HCT116 (cell line): ENCODE data around the gene UTS2. TPM values are rescaled to one million over a fixed set of nuclear protein-coding genes. Genes with fewer than 3 reads are reported as not detected.

Experiments used
- ATAC-seq: fragments of 200-7000 bp; cut with Tn5 transposase; 2 replicates; pipeline ENCODE4 v1.9.1; 2020; ENCODE audit warnings: mild to moderate bottlenecking, moderate library complexity
- BruUV-seq: library from RNA; stranded (reverse); fragments of 400-500 nt; replicated peaks from 2 replicates; lab custom pipeline; 2021; lab: Mats Ljungman, UMichigan
- CTCF ChIA-PET: fragments of 300-600 bp; sonication (Branson Sonifier 250); formaldehyde crosslinking; loops from one replicate; lab custom pipeline; 2021; ENCODE audit warnings: antibody characterized with exemption; lab: Charles Lee
- POLR2A ChIA-PET: fragments of 300-600, 350-600 bp; sonication (Branson Sonifier 250); formaldehyde crosslinking; loops from one replicate; lab custom pipeline; 2021; ENCODE audit warnings: antibody characterized with exemption; lab: Charles Lee
- RAD21 ChIA-PET, 2 experiments: fragments of 300-600 bp; sonication (Branson Sonifier 250); formaldehyde crosslinking; loops; one replicate each; lab custom pipeline; 2023; ENCODE audit warnings: low total read pairs in 2 of 2; ENCODE audit not compliant: uncharacterized antibody in 2 of 2, unreplicated experiment in 2 of 2, low non-redundant PET in 1 of 2; lab: Charles Lee
- DNase-seq: peaks from one replicate; pipeline ENCODE4 v3.0.0-alpha.2; 2010; ENCODE audit warnings: low read depth, low spot score
- H2AFZ ChIP-seq: fragments of 200-600 bp; shearing (Covaris generic), sonication (generic); 2 replicates; pipeline ENCODE4 v1.6.1; 2017; ENCODE audit warnings: low read depth, mixed run types, mixed read lengths, antibody characterized with exemption, low read length; ENCODE audit not compliant: poor library complexity, severe bottlenecking
- H3K27ac ChIP-seq: 2 replicates; pipeline ENCODE4 v1.5.1; 2012; ENCODE audit warnings: low read depth, low read length
- H3K27me3 ChIP-seq: fragments of 200-600 bp; sonication (generic); 2 replicates; pipeline ENCODE4 v1.6.1; 2016; ENCODE audit warnings: mixed run types, low read length, mixed read lengths; ENCODE audit not compliant: insufficient read depth
- H3K36me3 ChIP-seq, 2 experiments: fragments of 200-500 bp in 1 of 2; fragments of 200-600 bp in 1 of 2; sonication (Bioruptor generic) in 1 of 2; sonication (generic) in 1 of 2; 2 replicates each; pipeline versions ENCODE4 v1.5.1 to v1.6.1; 2014 to 2016; ENCODE audit warnings: low read length in 2 of 2, inconsistent platforms in 1 of 2, mixed read lengths in 1 of 2, mixed run types in 1 of 2; ENCODE audit not compliant: insufficient read depth in 2 of 2, control insufficient read depth in 1 of 2
- H3K4me1 ChIP-seq, 2 experiments: fragments of 200-600 bp in 1 of 2; sonication (generic) in 1 of 2; 2 replicates each; pipeline versions ENCODE4 v1.5.1 to v1.6.1; 2012 to 2017; ENCODE audit warnings: low read length in 2 of 2, inconsistent platforms in 1 of 2, mild to moderate bottlenecking in 1 of 2, mixed read lengths in 1 of 2, mixed run types in 1 of 2, moderate library complexity in 1 of 2; ENCODE audit not compliant: insufficient read depth in 2 of 2, control insufficient read depth in 1 of 2
- H3K4me2 ChIP-seq: fragments of 200-600 bp; sonication (generic); 2 replicates; pipeline ENCODE4 v1.6.1; 2017; ENCODE audit warnings: mixed run types, low read length, mixed read lengths
- H3K4me3 ChIP-seq, 2 experiments: fragments of 200-600 bp in 1 of 2; sonication (generic) in 1 of 2; replicated peaks in 1 of 2; 2 replicates each; pipeline ENCODE4 v1.5.1; 2011 to 2016; ENCODE audit warnings: low read length in 2 of 2, control low read depth in 1 of 2, low read depth in 1 of 2, mild to moderate bottlenecking in 1 of 2, mixed read lengths in 1 of 2, mixed run types in 1 of 2
- H3K79me2 ChIP-seq: fragments of 200-600 bp; sonication (generic); 2 replicates; pipeline ENCODE4 v1.6.1; 2017; ENCODE audit warnings: mild to moderate bottlenecking, mixed run types, low read length, moderate library complexity, mixed read lengths; ENCODE audit not compliant: insufficient read depth
- H3K9ac ChIP-seq: fragments of 200-600 bp; sonication (generic); 2 replicates; pipeline ENCODE4 v1.6.1; 2016; ENCODE audit warnings: low read length, mixed read lengths
- H3K9me2 ChIP-seq: fragments of 200-600 bp; sonication (generic), shearing (Covaris generic); 2 replicates; pipeline ENCODE4 v1.6.1; 2017; ENCODE audit warnings: mixed run types, mild to moderate bottlenecking, moderate library complexity; ENCODE audit not compliant: insufficient read depth
- H3K9me3 ChIP-seq, 2 experiments: fragments of 200-500 bp in 1 of 2; fragments of 200-600 bp in 1 of 2; sonication (Bioruptor generic) in 1 of 2; sonication (generic) in 1 of 2; 2 replicates each; pipeline ENCODE4 v1.6.1; 2014 to 2017; ENCODE audit warnings: low read length in 2 of 2, mixed read lengths in 2 of 2, inconsistent platforms in 1 of 2, low read depth in 1 of 2, mild to moderate bottlenecking in 1 of 2, mixed run types in 1 of 2, moderate library complexity in 1 of 2; ENCODE audit not compliant: control insufficient read depth in 1 of 2, insufficient read depth in 1 of 2
- H4K20me1 ChIP-seq: fragments of 200-600 bp; sonication (generic), shearing (Covaris generic); 2 replicates; pipeline ENCODE4 v1.6.1; 2017; ENCODE audit warnings: mixed run types, mild to moderate bottlenecking, moderate library complexity; ENCODE audit not compliant: insufficient read depth
- CEBPB ChIP-seq: IDR thresholded peaks from 2 replicates; pipeline ENCODE4 v1.6.1; 2012; ENCODE audit warnings: low read depth
- ELF1 ChIP-seq: IDR thresholded peaks from 2 replicates; pipeline ENCODE4 v1.6.1; 2012; ENCODE audit warnings: low read depth, borderline replicate concordance
- EZH2 ChIP-seq: fragments of 200-600 bp; sonication (generic); IDR thresholded peaks from 2 replicates; pipeline ENCODE4 v1.6.1; 2017; ENCODE audit warnings: antibody characterized with exemption, mixed run types
- EZH2phosphoT487 ChIP-seq: fragments of 200-600 bp; IDR thresholded peaks from 2 replicates; pipeline ENCODE4 v1.6.1; 2018; ENCODE audit warnings: antibody characterized with exemption, borderline replicate concordance
- FOSL1 ChIP-seq: IDR thresholded peaks from 2 replicates; pipeline ENCODE4 v1.6.1; 2012; ENCODE audit warnings: low read depth
- JUND ChIP-seq: IDR thresholded peaks from 2 replicates; pipeline ENCODE4 v1.6.1; 2012
- MAX ChIP-seq: IDR thresholded peaks from 2 replicates; pipeline ENCODE4 v1.6.1; 2012
- POLR2A ChIP-seq: IDR thresholded peaks from 2 replicates; pipeline ENCODE4 v1.7.0; 2011; ENCODE audit warnings: borderline replicate concordance; ENCODE audit not compliant: insufficient read depth, insufficient read length; ENCODE audit errors: extremely low read depth
- POLR2AphosphoS5 ChIP-seq: IDR thresholded peaks from 2 replicates; pipeline ENCODE4 v1.6.1; 2011; ENCODE audit warnings: mild to moderate bottlenecking, low read depth, low read length, moderate library complexity
- REST ChIP-seq: IDR thresholded peaks from 2 replicates; pipeline ENCODE4 v1.6.1; 2012; ENCODE audit warnings: low read depth
- SIN3A ChIP-seq: IDR thresholded peaks from 2 replicates; pipeline ENCODE4 v1.6.1; 2012; ENCODE audit warnings: low read depth
- SP1 ChIP-seq: IDR thresholded peaks from 2 replicates; pipeline ENCODE4 v1.6.1; 2012; ENCODE audit warnings: low read depth
- SRF ChIP-seq: IDR thresholded peaks from 2 replicates; pipeline ENCODE4 v1.6.1; 2012; ENCODE audit warnings: low read depth
- TCF7L2 ChIP-seq: IDR thresholded peaks from 2 replicates; pipeline ENCODE4 v1.7.0; 2011; ENCODE audit warnings: borderline replicate concordance, inconsistent platforms; ENCODE audit not compliant: insufficient read depth, insufficient read length; ENCODE audit errors: extremely low read depth
- ZFX ChIP-seq: fragments of 450-650 bp; IDR thresholded peaks from 2 replicates; pipeline ENCODE4 v1.6.1; 2017
- intact Hi-C: fragments of 100-400 bp; cut with micrococcal nuclease; formaldehyde crosslinking; loops from 2 replicates; pipeline ENCODE4 v1.10.0; 2022
- total RNA-seq: library from RNA; stranded (reverse); gene quantifications from one replicate; pipeline ENCODE4 v1.2.1, GENCODE V29; 2021; ENCODE audit not compliant: unreplicated experiment
- TF ChIP-seq, protein P1 (sequence below): IDR thresholded peaks from 2 replicates; pipeline ENCODE4 v1.6.1; 2012
- TF ChIP-seq, protein P2 (sequence below): IDR thresholded peaks from 2 replicates; pipeline ENCODE4 v1.6.1; 2011; ENCODE audit warnings: mild to moderate bottlenecking, low read length, moderate library complexity; ENCODE audit not compliant: insufficient replicate concordance; ENCODE audit errors: extremely low read depth

UTS2 gene
- total RNA-seq, 1 experiment from 2014 or later: 3.0 TPM

DNA sequence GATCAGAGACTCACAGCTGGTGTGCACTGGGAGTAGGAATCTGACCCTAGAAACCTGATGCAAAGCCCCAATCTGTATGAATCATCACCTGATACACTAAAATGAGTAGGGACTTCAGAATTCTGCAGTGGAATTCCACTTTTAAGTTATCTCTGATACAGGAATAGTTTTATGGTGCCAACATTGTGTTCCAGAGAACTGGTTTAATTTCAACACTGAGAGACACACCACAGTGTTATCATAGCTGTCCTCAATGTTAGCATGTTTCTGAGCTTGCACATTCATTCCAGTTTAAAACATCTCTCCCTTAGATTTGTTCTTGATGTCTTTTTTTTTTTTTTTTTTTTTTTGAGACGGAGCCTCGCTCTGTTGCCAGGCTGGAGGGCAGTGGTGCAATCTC is 7.1 kb downstream of the UTS2 start:
- no peak overlapping the region for H2AFZ ChIP-seq
- H3K9me2 ChIP-seq: no peaks in the 10 kb centered on the region
- CTCF ChIA-PET: no interaction called here
- DNase-seq: no peak
- H3K9ac ChIP-seq: no peak overlapping the region
- TF ChIP-seq SIN3A (no peak), ZFX (no peak), SP1 (no peak)
- TF ChIP-seq, all 23 proteins: peak for 0
- H3K27ac ChIP-seq: no peak overlapping the region
- no peaks in the 10 kb centered on the region for H4K20me1 ChIP-seq
- H3K27me3 ChIP-seq: no peaks in the 10 kb centered on the region
- no peaks in the 10 kb centered on the region for H3K9me3 ChIP-seq
- intact Hi-C loops: no loop called here
- no peaks in the 10 kb centered on the region for H3K4me1 ChIP-seq
- no peaks in the 10 kb centered on the region for H3K79me2 ChIP-seq
- no peak overlapping the region for H3K4me3 ChIP-seq
- no TSS peak for BruUV-seq
- no peak for ATAC-seq
- no peak overlapping the region for H3K4me2 ChIP-seq
- no peaks in the 10 kb centered on the region for H3K36me3 ChIP-seq
- RAD21 ChIA-PET: no interaction called here
- POLR2A ChIA-PET: no interaction called here

DNA sequence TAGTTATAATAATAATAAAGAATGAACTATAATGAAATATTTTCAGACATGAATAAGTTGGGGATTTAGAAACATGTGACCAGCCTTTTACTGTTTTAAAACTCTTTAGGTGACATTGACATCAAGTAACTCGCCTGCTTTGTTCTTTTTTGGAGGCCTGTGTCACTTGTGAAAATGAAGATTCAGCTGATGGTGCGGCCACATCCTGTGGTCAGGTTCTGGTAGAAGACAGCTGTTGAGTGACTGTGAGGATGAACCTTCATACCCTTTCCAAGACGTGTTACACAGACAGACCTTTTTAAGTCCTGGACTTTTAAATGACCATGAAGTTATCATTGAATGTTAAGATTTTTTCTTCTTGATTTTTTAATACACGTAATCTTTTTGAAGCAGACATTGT is 10.3 kb downstream of the UTS2 start:
- H3K36me3 ChIP-seq: peaks cover 0 to 4% of the 10 kb centered on the region in 2 experiments; a peak in 1 of 4 replicates
- H3K9ac ChIP-seq: no peak overlapping the region
- H3K4me1 ChIP-seq: no peaks in the 10 kb centered on the region
- H2AFZ ChIP-seq: no peak overlapping the region
- H4K20me1 ChIP-seq: no peaks in the 10 kb centered on the region
- no peak overlapping the region for H3K4me2 ChIP-seq
- POLR2A ChIA-PET: no interaction called here
- no peak overlapping the region for H3K4me3 ChIP-seq
- ATAC-seq: no peak
- H3K9me2 ChIP-seq: no peaks in the 10 kb centered on the region
- H3K27ac ChIP-seq: no peak overlapping the region
- no peak for DNase-seq
- CTCF ChIA-PET: no interaction called here
- H3K27me3 ChIP-seq: no peaks in the 10 kb centered on the region
- H3K79me2 ChIP-seq: no peaks in the 10 kb centered on the region
- no TSS peak for BruUV-seq
- peaks cover 3 to 10% of the 10 kb centered on the region in 2 experiments; a peak in 1 of 4 replicates for H3K9me3 ChIP-seq
- TF ChIP-seq CEBPB (no peak), POLR2AphosphoS5 (no peak), MAX (no peak), REST (no peak), ELF1 (no peak), TCF7L2 (no peak), SIN3A (no peak), EZH2 (no peak), POLR2A (no peak), FOSL1 (no peak), EZH2phosphoT487 (no peak), SRF (no peak), JUND (no peak)
- TF ChIP-seq, protein P1, sequence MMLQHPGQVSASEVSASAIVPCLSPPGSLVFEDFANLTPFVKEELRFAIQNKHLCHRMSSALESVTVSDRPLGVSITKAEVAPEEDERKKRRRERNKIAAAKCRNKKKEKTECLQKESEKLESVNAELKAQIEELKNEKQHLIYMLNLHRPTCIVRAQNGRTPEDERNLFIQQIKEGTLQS: no peak
- TF ChIP-seq, protein P2, sequence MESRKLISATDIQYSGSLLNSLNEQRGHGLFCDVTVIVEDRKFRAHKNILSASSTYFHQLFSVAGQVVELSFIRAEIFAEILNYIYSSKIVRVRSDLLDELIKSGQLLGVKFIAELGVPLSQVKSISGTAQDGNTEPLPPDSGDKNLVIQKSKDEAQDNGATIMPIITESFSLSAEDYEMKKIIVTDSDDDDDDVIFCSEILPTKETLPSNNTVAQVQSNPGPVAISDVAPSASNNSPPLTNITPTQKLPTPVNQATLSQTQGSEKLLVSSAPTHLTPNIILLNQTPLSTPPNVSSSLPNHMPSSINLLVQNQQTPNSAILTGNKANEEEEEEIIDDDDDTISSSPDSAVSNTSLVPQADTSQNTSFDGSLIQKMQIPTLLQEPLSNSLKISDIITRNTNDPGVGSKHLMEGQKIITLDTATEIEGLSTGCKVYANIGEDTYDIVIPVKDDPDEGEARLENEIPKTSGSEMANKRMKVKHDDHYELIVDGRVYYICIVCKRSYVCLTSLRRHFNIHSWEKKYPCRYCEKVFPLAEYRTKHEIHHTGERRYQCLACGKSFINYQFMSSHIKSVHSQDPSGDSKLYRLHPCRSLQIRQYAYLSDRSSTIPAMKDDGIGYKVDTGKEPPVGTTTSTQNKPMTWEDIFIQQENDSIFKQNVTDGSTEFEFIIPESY: no peak
- RAD21 ChIA-PET: no interaction called here
- intact Hi-C loops: no loop called here
